ENCODE data around the gene CNGB1.

Gene CNGB1

DNA sequence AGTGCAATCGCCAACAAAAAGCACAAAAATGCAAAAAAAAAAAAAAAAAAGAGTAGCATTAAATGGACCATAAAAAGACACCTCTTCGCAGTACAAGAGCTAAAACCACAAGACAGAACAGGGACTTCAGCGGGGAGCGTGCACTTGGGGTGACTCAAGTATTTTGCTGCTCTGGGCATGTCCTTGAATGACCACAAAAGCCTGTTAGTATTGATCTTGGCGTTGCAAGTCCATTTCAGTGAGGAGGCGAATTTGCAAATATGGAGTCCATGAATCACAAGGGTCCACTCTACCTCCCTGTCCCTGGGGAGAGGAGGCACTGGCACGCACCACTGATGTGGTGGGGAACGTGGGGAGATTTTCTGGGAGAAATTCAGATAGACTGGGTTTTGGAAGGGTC lies 78.9 kb downstream of the CNGB1 start:
- Histone ChIP-seq H3K4me3 (ENCODE audit: low read length in 2 of 2) (no peak overlapping the region), H3K36me3 (ENCODE audit: control insufficient read depth in 2 of 2, insufficient read depth in 2 of 2, low read length in 2 of 2) (no peaks in the 10 kb centered on the region), H3K27ac (ENCODE audit: low read depth in 2 of 2, low read length in 2 of 2) (no peak overlapping the region), H3K4me1 (ENCODE audit: control insufficient read depth in 2 of 2, insufficient read depth in 2 of 2, low read length in 2 of 2) (peaks cover 0 to 7% of the 10 kb centered on the region in 2 donors), H3K27me3 (ENCODE audit: control insufficient read depth in 2 of 2, insufficient read depth in 2 of 2, low read length in 2 of 2) (peaks cover 2 to 3% of the 10 kb centered on the region in 2 donors), H3K9ac (ENCODE audit: low read depth in 1 of 2, low read length in 2 of 2) (no peak overlapping the region), H3K9me3 (ENCODE audit: control insufficient read depth in 2 of 2, low read length in 2 of 2) (no peaks in the 10 kb centered on the region)

DNA sequence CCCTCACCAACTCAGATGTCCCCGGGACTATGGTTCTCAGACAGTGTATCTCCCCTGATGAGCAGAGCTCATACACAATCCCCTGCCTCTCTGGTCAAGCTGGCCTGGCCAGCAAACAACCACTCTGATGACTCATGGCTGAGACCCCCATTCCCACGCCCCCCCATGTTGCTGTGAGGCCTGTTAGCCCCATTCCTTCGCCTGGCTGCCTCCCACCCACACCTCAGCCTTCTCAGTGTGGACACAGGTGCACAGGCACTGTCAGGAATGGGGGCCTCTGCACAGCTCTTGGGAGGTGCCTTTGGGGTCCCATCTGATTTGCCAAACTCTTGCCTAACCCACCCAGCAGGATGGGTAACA lies 80.2 kb downstream of the CNGB1 start:
- Histone ChIP-seq H3K4me3 (ENCODE audit: low read length in 2 of 2) (no peak overlapping the region), H3K4me1 (ENCODE audit: control insufficient read depth in 2 of 2, insufficient read depth in 2 of 2, low read length in 2 of 2) (peaks cover 0 to 7% of the 10 kb centered on the region in 2 donors), H3K9ac (ENCODE audit: low read depth in 1 of 2, low read length in 2 of 2) (no peak overlapping the region), H3K36me3 (ENCODE audit: control insufficient read depth in 2 of 2, insufficient read depth in 2 of 2, low read length in 2 of 2) (no peaks in the 10 kb centered on the region), H3K27ac (ENCODE audit: low read depth in 2 of 2, low read length in 2 of 2) (peak overlapping the region in 1 of 2 donors; percentile 16), H3K9me3 (ENCODE audit: control insufficient read depth in 2 of 2, low read length in 2 of 2) (no peaks in the 10 kb centered on the region), H3K27me3 (ENCODE audit: control insufficient read depth in 2 of 2, insufficient read depth in 2 of 2, low read length in 2 of 2) (peaks cover 7 to 9% of the 10 kb centered on the region in 2 donors)

DNA sequence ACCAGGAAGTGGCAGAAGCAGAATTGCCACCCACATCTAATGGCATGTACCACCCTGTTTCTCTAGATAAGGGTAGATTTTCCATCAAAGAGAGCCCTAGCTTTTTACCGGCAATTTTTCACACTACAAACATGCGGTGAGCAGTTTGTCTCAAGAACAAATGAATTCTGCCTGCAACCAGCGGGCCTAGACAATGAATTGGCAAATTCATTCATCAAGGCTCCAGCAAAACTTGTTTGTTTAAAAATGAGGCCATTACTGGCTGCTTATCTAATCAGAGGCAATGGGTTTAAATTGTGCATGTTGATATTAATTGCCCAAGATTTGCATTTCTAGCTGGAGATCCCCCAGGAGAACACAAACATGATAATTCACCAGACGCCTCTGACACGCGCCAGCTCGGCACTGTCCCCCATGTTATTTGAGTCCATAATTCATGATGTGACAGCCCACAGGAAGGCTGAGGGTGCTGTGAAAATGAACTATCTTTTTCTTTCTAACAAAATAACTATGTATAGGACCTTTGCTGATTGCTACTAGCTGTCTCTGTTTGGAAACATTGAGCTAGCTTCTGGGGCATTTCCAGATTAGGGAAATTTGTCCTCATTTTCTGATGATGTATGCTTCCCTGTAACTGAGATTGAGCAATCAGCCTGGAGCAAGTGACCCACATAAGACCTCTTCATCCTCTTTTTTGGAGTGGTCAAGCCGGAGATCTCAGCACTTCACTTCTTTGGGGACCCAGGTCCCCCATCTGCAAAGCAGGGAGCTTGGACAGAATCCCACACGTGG lies 80.8 kb downstream of the CNGB1 start:
- Histone ChIP-seq H3K9ac (ENCODE audit: low read depth in 1 of 2, low read length in 2 of 2) (no peak overlapping the region), H3K27me3 (ENCODE audit: control insufficient read depth in 2 of 2, insufficient read depth in 2 of 2, low read length in 2 of 2) (peaks cover 9 to 10% of the 10 kb centered on the region in 2 donors), H3K4me1 (ENCODE audit: control insufficient read depth in 2 of 2, insufficient read depth in 2 of 2, low read length in 2 of 2) (peaks cover 0 to 7% of the 10 kb centered on the region in 2 donors), H3K9me3 (ENCODE audit: control insufficient read depth in 2 of 2, low read length in 2 of 2) (no peaks in the 10 kb centered on the region), H3K36me3 (ENCODE audit: control insufficient read depth in 2 of 2, insufficient read depth in 2 of 2, low read length in 2 of 2) (no peaks in the 10 kb centered on the region), H3K27ac (ENCODE audit: low read depth in 2 of 2, low read length in 2 of 2) (peak overlapping the region in 1 of 2 donors; percentile 16), H3K4me3 (ENCODE audit: low read length in 2 of 2) (no peak overlapping the region)

DNA sequence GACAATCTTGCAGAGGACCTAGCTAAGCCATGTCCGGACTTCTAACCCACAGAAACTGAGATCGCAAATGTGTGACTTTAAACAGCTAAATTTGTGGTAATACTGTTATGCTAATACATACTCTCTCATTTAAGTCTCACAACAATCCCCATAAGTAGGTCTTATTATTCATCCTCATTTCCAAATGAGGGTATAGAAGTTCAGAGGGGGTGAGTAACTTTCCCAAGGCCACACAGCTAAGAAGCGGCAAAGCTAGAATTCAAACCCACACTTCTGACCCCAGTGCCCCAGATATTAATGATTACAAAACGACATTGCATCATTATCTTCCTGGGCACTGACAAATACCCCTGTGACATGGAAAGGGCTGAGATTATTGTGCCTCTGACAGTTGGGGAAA lies 81.4 kb downstream of the CNGB1 start:
- peaks cover 11 to 16% of the 10 kb centered on the region in 2 donors for H3K27me3 ChIP-seq (ENCODE audit: control insufficient read depth in 2 of 2, insufficient read depth in 2 of 2, low read length in 2 of 2)
- H3K36me3 ChIP-seq (ENCODE audit: control insufficient read depth in 2 of 2, insufficient read depth in 2 of 2, low read length in 2 of 2) = no peaks in the 10 kb centered on the region
- H3K4me3 ChIP-seq (ENCODE audit: low read length in 2 of 2) = no peak overlapping the region
- H3K9me3 ChIP-seq (ENCODE audit: control insufficient read depth in 2 of 2, low read length in 2 of 2) = no peaks in the 10 kb centered on the region
- H3K9ac ChIP-seq (ENCODE audit: low read depth in 1 of 2, low read length in 2 of 2) = no peak overlapping the region
- no peak overlapping the region for H3K27ac ChIP-seq (ENCODE audit: low read depth in 2 of 2, low read length in 2 of 2)
- H3K4me1 ChIP-seq (ENCODE audit: control insufficient read depth in 2 of 2, insufficient read depth in 2 of 2, low read length in 2 of 2) = peaks cover 0 to 7% of the 10 kb centered on the region in 2 donors

DNA sequence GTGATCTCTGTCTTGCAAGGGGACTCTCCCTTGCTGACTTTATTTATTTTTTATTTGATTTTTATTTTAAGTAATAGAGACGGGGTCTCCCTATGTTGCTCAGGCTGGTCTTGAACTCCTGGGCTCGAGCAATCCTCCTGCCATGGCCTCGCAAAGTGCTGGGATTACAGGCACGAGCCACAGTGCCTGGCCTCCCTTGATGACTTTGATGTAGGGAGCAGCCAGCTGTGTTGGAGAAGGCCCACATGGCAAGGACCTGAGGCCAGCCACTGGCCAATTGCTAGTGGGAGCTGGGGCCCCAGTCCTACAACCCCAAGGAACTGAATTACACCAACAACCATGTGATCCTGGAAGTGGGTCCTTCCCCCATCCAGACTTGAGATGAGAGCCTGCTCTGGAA lies 81.8 kb downstream of the CNGB1 start:
- Histone ChIP-seq H3K9me3 (ENCODE audit: control insufficient read depth in 2 of 2, low read length in 2 of 2) (no peaks in the 10 kb centered on the region), H3K4me3 (ENCODE audit: low read length in 2 of 2) (no peak overlapping the region), H3K27ac (ENCODE audit: low read depth in 2 of 2, low read length in 2 of 2) (no peak overlapping the region), H3K36me3 (ENCODE audit: control insufficient read depth in 2 of 2, insufficient read depth in 2 of 2, low read length in 2 of 2) (no peaks in the 10 kb centered on the region), H3K27me3 (ENCODE audit: control insufficient read depth in 2 of 2, insufficient read depth in 2 of 2, low read length in 2 of 2) (peaks cover 11 to 18% of the 10 kb centered on the region in 2 donors), H3K9ac (ENCODE audit: low read depth in 1 of 2, low read length in 2 of 2) (no peak overlapping the region), H3K4me1 (ENCODE audit: control insufficient read depth in 2 of 2, insufficient read depth in 2 of 2, low read length in 2 of 2) (peaks cover 0 to 5% of the 10 kb centered on the region in 2 donors)

DNA sequence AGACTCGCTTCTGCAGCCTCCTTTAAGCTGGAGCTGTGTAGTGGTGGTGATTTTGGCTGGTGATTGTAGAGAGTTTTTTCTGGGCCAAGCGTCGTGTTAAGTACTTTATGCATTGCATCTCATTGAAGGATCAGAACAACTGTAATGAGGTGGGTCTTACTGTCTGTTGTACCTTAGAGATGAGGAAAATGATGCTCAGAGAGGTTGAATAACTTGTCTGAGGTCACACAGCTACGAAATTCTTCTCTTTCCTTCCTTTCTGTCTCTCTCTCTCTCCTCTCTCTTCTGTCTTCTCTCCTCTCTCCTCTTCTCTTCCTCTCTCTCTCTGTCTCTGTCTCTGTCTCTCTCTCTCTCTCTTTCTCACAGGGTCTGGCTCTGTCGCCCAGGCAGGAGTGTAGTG lies 82.8 kb downstream of the CNGB1 start:
- H3K36me3 ChIP-seq (ENCODE audit: control insufficient read depth in 2 of 2, insufficient read depth in 2 of 2, low read length in 2 of 2) = no peaks in the 10 kb centered on the region
- H3K4me1 ChIP-seq (ENCODE audit: control insufficient read depth in 2 of 2, insufficient read depth in 2 of 2, low read length in 2 of 2) = no peaks in the 10 kb centered on the region
- no peak overlapping the region for H3K4me3 ChIP-seq (ENCODE audit: low read length in 2 of 2)
- no peaks in the 10 kb centered on the region for H3K9me3 ChIP-seq (ENCODE audit: control insufficient read depth in 2 of 2, low read length in 2 of 2)
- peaks cover 17 to 27% of the 10 kb centered on the region in 2 donors for H3K27me3 ChIP-seq (ENCODE audit: control insufficient read depth in 2 of 2, insufficient read depth in 2 of 2, low read length in 2 of 2)
- no peak overlapping the region for H3K27ac ChIP-seq (ENCODE audit: low read depth in 2 of 2, low read length in 2 of 2)
- no peak overlapping the region for H3K9ac ChIP-seq (ENCODE audit: low read depth in 1 of 2, low read length in 2 of 2)

DNA sequence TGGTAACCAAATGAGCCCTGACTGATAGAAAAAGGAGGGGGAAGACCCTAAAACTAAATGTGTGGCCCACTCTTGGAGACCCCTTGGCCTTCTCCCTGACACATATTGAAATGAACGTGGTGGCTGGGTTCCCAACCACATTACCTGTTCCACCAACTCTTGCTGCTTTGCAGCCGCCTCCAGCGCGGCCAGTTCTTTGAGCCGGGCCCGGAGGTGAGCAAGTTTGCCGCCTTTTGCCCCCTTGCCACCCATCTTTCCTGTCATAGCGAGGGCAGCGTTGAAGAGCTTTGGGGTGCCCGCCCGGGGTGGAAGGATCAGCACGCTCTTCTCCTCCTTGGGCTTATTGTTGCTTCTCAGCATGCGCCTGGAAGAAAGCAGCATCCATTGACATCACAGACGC lies 83.2 kb downstream of the CNGB1 start:
- no peak overlapping the region for H3K4me3 ChIP-seq (ENCODE audit: low read length in 2 of 2)
- no peak overlapping the region for H3K27ac ChIP-seq (ENCODE audit: low read depth in 2 of 2, low read length in 2 of 2)
- peaks cover 21 to 31% of the 10 kb centered on the region in 2 donors for H3K27me3 ChIP-seq (ENCODE audit: control insufficient read depth in 2 of 2, insufficient read depth in 2 of 2, low read length in 2 of 2)
- H3K4me1 ChIP-seq (ENCODE audit: control insufficient read depth in 2 of 2, insufficient read depth in 2 of 2, low read length in 2 of 2) = no peaks in the 10 kb centered on the region
- H3K9ac ChIP-seq (ENCODE audit: low read depth in 1 of 2, low read length in 2 of 2) = no peak overlapping the region
- no peaks in the 10 kb centered on the region for H3K9me3 ChIP-seq (ENCODE audit: control insufficient read depth in 2 of 2, low read length in 2 of 2)
- H3K36me3 ChIP-seq (ENCODE audit: control insufficient read depth in 2 of 2, insufficient read depth in 2 of 2, low read length in 2 of 2) = no peaks in the 10 kb centered on the region

DNA sequence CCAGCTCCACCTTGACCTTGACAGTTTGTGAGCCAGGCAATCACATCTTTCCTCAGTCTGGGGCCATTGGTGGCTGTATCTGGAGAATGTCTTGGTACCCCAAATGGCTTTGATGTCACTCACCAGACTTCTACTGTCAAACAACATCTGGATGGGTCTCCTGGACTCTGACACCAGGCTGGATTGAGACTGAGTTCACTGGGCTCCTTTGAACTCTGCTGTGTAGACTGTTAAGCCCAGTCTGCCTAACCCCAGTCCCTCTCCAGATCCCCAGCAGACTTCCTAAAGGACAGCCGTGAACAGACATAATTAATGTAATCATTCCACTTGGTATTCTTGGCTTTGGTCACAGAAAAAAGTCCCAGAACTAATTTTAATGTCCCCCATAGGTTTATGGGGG lies 84.5 kb downstream of the CNGB1 start:
- H3K9ac ChIP-seq (ENCODE audit: low read depth in 1 of 2, low read length in 2 of 2) = no peak overlapping the region
- H3K27me3 ChIP-seq (ENCODE audit: control insufficient read depth in 2 of 2, insufficient read depth in 2 of 2, low read length in 2 of 2) = peaks cover 29 to 37% of the 10 kb centered on the region in 2 donors
- H3K4me1 ChIP-seq (ENCODE audit: control insufficient read depth in 2 of 2, insufficient read depth in 2 of 2, low read length in 2 of 2) = no peaks in the 10 kb centered on the region
- H3K4me3 ChIP-seq (ENCODE audit: low read length in 2 of 2) = no peak overlapping the region
- no peaks in the 10 kb centered on the region for H3K36me3 ChIP-seq (ENCODE audit: control insufficient read depth in 2 of 2, insufficient read depth in 2 of 2, low read length in 2 of 2)
- H3K9me3 ChIP-seq (ENCODE audit: control insufficient read depth in 2 of 2, low read length in 2 of 2) = no peaks in the 10 kb centered on the region
- no peak overlapping the region for H3K27ac ChIP-seq (ENCODE audit: low read depth in 2 of 2, low read length in 2 of 2)

DNA sequence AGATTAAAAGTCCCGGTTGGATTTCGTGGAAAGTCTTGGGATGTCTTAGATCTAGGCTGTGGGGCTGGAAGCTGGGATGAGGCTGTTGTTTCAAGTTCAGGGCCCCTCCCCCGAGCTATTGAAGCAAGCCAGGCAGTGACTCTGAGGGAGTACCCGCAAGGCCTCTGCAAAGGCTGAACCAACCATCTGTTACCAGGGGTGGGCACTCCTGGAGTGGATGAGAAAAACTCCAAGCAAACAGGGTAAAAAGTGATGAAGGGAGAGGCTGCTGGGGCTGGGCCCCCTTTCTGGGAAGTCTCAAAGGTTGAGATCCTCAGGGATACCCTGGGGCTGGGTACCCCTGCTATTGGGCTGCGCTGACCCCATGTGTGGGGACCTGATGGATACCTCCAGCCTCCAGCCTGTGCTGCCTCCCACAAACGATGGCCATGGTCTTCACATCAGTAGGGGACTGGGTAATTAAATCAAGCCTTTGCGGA lies 86.2 kb downstream of the CNGB1 start:
- Histone ChIP-seq H3K9me3 (ENCODE audit: control insufficient read depth in 2 of 2, low read length in 2 of 2) (no peaks in the 10 kb centered on the region), H3K27ac (ENCODE audit: low read depth in 2 of 2, low read length in 2 of 2) (no peak overlapping the region), H3K9ac (ENCODE audit: low read depth in 1 of 2, low read length in 2 of 2) (no peak overlapping the region), H3K4me1 (ENCODE audit: control insufficient read depth in 2 of 2, insufficient read depth in 2 of 2, low read length in 2 of 2) (no peaks in the 10 kb centered on the region), H3K36me3 (ENCODE audit: control insufficient read depth in 2 of 2, insufficient read depth in 2 of 2, low read length in 2 of 2) (no peaks in the 10 kb centered on the region), H3K4me3 (ENCODE audit: low read length in 2 of 2) (no peak overlapping the region), H3K27me3 (ENCODE audit: control insufficient read depth in 2 of 2, insufficient read depth in 2 of 2, low read length in 2 of 2) (peaks cover 29 to 37% of the 10 kb centered on the region in 2 donors)

DNA sequence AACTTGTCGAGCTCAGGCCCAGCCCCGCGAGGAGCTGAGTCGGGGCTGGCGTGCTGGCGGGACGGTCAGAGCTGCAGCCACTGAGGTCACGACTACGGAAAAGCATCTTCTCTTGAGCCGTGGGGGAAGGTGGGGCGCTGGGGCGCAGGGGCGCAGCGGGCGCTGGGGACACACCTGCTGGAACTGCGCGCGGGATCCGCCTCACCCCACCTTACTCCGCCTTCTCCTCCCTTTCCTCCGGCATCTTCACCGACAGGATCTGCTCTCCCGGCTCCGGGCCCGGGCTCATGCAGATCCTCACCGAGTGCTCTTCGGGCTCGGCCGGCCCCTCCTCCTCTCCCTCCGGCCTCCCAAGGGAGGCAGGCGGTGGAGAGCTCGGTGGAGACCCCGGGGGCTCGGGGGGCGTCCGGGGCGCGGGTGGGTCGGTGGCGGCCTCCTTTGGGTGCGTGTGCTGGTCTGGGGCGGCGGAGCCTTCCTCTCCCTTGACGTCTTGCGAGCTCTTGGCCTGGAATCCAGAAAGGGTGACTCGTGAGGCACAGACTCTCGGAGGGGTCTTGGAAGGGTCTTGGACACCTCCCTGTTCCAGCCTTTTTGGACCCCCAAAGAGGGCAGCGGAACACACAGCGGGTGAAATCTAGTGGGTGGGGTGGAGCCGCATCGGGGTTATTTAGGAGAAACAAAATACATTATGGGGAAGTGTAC lies 86.8 kb downstream of the CNGB1 start:
- Histone ChIP-seq H3K27me3 (ENCODE audit: control insufficient read depth in 2 of 2, insufficient read depth in 2 of 2, low read length in 2 of 2) (peaks cover 29 to 37% of the 10 kb centered on the region in 2 donors), H3K9me3 (ENCODE audit: control insufficient read depth in 2 of 2, low read length in 2 of 2) (no peaks in the 10 kb centered on the region), H3K4me3 (ENCODE audit: low read length in 2 of 2) (no peak overlapping the region), H3K36me3 (ENCODE audit: control insufficient read depth in 2 of 2, insufficient read depth in 2 of 2, low read length in 2 of 2) (no peaks in the 10 kb centered on the region), H3K4me1 (ENCODE audit: control insufficient read depth in 2 of 2, insufficient read depth in 2 of 2, low read length in 2 of 2) (no peaks in the 10 kb centered on the region), H3K27ac (ENCODE audit: low read depth in 2 of 2, low read length in 2 of 2) (no peak overlapping the region), H3K9ac (ENCODE audit: low read depth in 1 of 2, low read length in 2 of 2) (no peak overlapping the region)
